Prostate gland (tissue), 2 donors: ENCODE data around the gene MEGF9. TPM values are rescaled to one million over a fixed set of nuclear protein-coding genes. Genes with fewer than 3 reads are reported as not detected.

Source experiments
- DNase-seq: peaks from one replicate; pipeline ENCODE4 v3.0.0-alpha.2; 2019; ENCODE audit warnings: low spot score
- H3K27ac ChIP-seq, 2 donors: fragments of 200-600 bp; sonication (generic); 2 replicates each; pipeline ENCODE4 v1.5.1; 2017 to 2019
- H3K27me3 ChIP-seq: fragments of 200-600 bp; sonication (generic); replicated peaks from 2 replicates; pipeline ENCODE4 v1.5.1; 2019; ENCODE audit not compliant: insufficient read depth
- H3K36me3 ChIP-seq, 2 donors: fragments of 200-600 bp; sonication (generic); 1 replicate in 1 of 2; 2 replicates in 1 of 2; pipeline versions ENCODE4 v1.5.1 to v1.8.1; 2017 to 2019
- H3K4me1 ChIP-seq: fragments of 200-600 bp; sonication (generic); replicated peaks from 2 replicates; pipeline ENCODE4 v1.5.1; 2019
- H3K4me3 ChIP-seq, 2 donors: fragments of 200-600 bp; sonication (generic); 2 replicates each; pipeline ENCODE4 v1.5.1; 2017 to 2019
- H3K9me3 ChIP-seq: fragments of 200-600 bp; sonication (generic); 2 replicates; pipeline ENCODE4 v1.5.1; 2017
- CTCF ChIP-seq, 4 experiments: fragments of 200-600 bp in 2 of 4; fragments of 450-650 bp in 2 of 4; sonication (generic) in 2 of 4; IDR thresholded peaks; 1 replicate in 3 of 4; 2 replicates in 1 of 4; pipeline ENCODE4 v1.5.1; 2016 to 2019; ENCODE audit warnings: antibody characterized with exemption in 4 of 4, mild to moderate bottlenecking in 2 of 4, moderate library complexity in 2 of 4
- POLR2A ChIP-seq: fragments of 450-650 bp; IDR thresholded peaks from one replicate; pipeline ENCODE4 v1.6.1; 2016; ENCODE audit warnings: antibody characterized with exemption, mild to moderate bottlenecking
- POLR2AphosphoS5 ChIP-seq: sonication (generic); formaldehyde crosslinking; IDR thresholded peaks from one replicate; pipeline ENCODE4 v1.6.1; 2017; ENCODE audit warnings: antibody characterized with exemption
- WGBS: methylation state at CpG from one replicate; pipeline ENCODE4 v1.1.5; 2018; 5-methylcytosine and 5-hydroxymethylcytosine counted together
- intact Hi-C: fragments of 100-400 bp; cut with DNase I; formaldehyde crosslinking; loops from one replicate; pipeline ENCODE4 v1.14.2; 2022
- total RNA-seq, 2 donors: library from RNA; depleted of rRNA; stranded (reverse); fragments of >200 nt; gene quantifications; one replicate each; pipeline ENCODE4 v1.1.0, GENCODE V29; 2016

Gene MEGF9
- total RNA-seq, 2 donors from 2014 or later: 12.0 to 25.3 TPM

- DNase-seq: no peak
- 96% methylated on average over 6 of the region's 6 CpGs for WGBS
- Histone ChIP-seq H3K36me3 (no peaks in the 10 kb centered on the region), H3K27me3 (no peaks in the 10 kb centered on the region), H3K4me1 (no peaks in the 10 kb centered on the region), H3K27ac (no peak overlapping the region), H3K4me3 (no peak overlapping the region), H3K9me3 (no peaks in the 10 kb centered on the region)
- TF ChIP-seq POLR2AphosphoS5 (no peak), CTCF (IDR thresholded peaks at IDR 0.05) (no peak), POLR2A (no peak)
- intact Hi-C loops: no loop called here
Observed at GRCh38 chr9:120681121-120681520, 33.1 kb downstream of the MEGF9 start.

GRCh38 chr9:120680579-120680978 lies 33.7 kb downstream of the MEGF9 start:
- intact Hi-C loops: no loop called here
- Histone ChIP-seq H3K4me3 (no peak overlapping the region), H3K27me3 (no peaks in the 10 kb centered on the region), H3K4me1 (no peaks in the 10 kb centered on the region), H3K27ac (no peak overlapping the region), H3K9me3 (no peaks in the 10 kb centered on the region), H3K36me3 (no peaks in the 10 kb centered on the region)
- WGBS: 96% methylated on average over 4 of the region's 4 CpGs
- no peak for DNase-seq
- TF ChIP-seq POLR2A (no peak), CTCF (IDR thresholded peaks at IDR 0.05) (no peak), POLR2AphosphoS5 (no peak)

- Histone ChIP-seq H3K4me3 (no peak overlapping the region), H3K36me3 (no peaks in the 10 kb centered on the region), H3K27ac (no peak overlapping the region), H3K4me1 (no peaks in the 10 kb centered on the region), H3K9me3 (no peaks in the 10 kb centered on the region), H3K27me3 (no peaks in the 10 kb centered on the region)
- intact Hi-C loops: no loop called here
- TF ChIP-seq POLR2A (no peak), CTCF (IDR thresholded peaks at IDR 0.05) (no peak), POLR2AphosphoS5 (no peak)
- DNase-seq: no peak
- 83% methylated on average over 4 of the region's 4 CpGs for WGBS
Observed at GRCh38 chr9:120680161-120680560, 34.1 kb downstream of the MEGF9 start.

GRCh38 chr9:120677965-120678364 lies 36.3 kb downstream of the MEGF9 start:
- 60% methylated on average over 1 of the region's 1 CpG for WGBS
- TF ChIP-seq POLR2AphosphoS5 (no peak), CTCF (IDR thresholded peaks at IDR 0.05) (no peak), POLR2A (no peak)
- no peak for DNase-seq
- H3K4me1 ChIP-seq: no peaks in the 10 kb centered on the region
- H3K27ac ChIP-seq: no peak overlapping the region
- no peaks in the 10 kb centered on the region for H3K36me3 ChIP-seq
- H3K27me3 ChIP-seq: no peaks in the 10 kb centered on the region
- H3K9me3 ChIP-seq: no peaks in the 10 kb centered on the region
- intact Hi-C loops: no loop called here
- no peak overlapping the region for H3K4me3 ChIP-seq

GRCh38 chr9:120676767-120677402 lies 37.4 kb downstream of the MEGF9 start:
- 85% methylated on average over 12 of the region's 12 CpGs for WGBS
- Histone ChIP-seq H3K27ac (no peak overlapping the region), H3K4me1 (no peaks in the 10 kb centered on the region), H3K36me3 (no peaks in the 10 kb centered on the region), H3K27me3 (no peaks in the 10 kb centered on the region), H3K9me3 (no peaks in the 10 kb centered on the region), H3K4me3 (no peak overlapping the region)
- intact Hi-C loops: no loop called here
- DNase-seq: no peak
- TF ChIP-seq POLR2AphosphoS5 (no peak), POLR2A (no peak), CTCF (IDR thresholded peaks at IDR 0.05) (no peak)
